PFSK-1 (cell line): ENCODE measurements around the gene NPHS1.

ENCODE experiments used
- FOXP2 ChIP-seq: optimal IDR thresholded peaks from 2 replicates; pipeline ENCODE3; 2011; ENCODE audit warnings: borderline replicate concordance, control low read depth, inconsistent platforms; ENCODE audit not compliant: insufficient read depth; ENCODE audit errors: extremely low read length, extremely low read depth
- POLR2AphosphoS5 ChIP-seq: IDR thresholded peaks from 2 replicates; pipeline ENCODE4 v1.6.1; 2012; ENCODE audit warnings: low read depth, mild to moderate bottlenecking, control low read depth, low read length, moderate library complexity
- REST ChIP-seq, 2 experiments: IDR thresholded peaks; 2 replicates each; pipeline versions ENCODE4 v1.6.1 to v1.8.0; 2011 to 2012; ENCODE audit warnings: low read depth in 2 of 2, low read length in 2 of 2, control low read depth in 1 of 2, inconsistent platforms in 1 of 2, mild to moderate bottlenecking in 1 of 2, moderate library complexity in 1 of 2; ENCODE audit not compliant: insufficient read depth in 1 of 2
- TAF1 ChIP-seq: IDR thresholded peaks from 2 replicates; pipeline ENCODE4 v1.6.1; 2012; ENCODE audit warnings: low read length, control low read depth, borderline replicate concordance; ENCODE audit not compliant: insufficient read depth

GRCh38 chr19:35895911-35896642, 43.8 kb upstream of the NPHS1 start:
- no peak for TF ChIP-seq TAF1
- no peak for TF ChIP-seq REST (IDR thresholded peaks at IDR 0.05; ENCODE audit: insufficient read depth in 1 of 2, low read depth in 2 of 2, low read length in 2 of 2)
- no peak for TF ChIP-seq POLR2AphosphoS5
- TF ChIP-seq FOXP2: no peak
